HG02981 (cell line): ENCODE data around the gene CA9.
A peak's percentile ranks its signal among the peaks of the same experiment; 100 is the strongest.
"Not testable (repeated sequence)": the region's sequence is repeated elsewhere in the genome, so short reads cannot be mapped to it uniquely, and the experiment has no call there.

Source experiments
- ATAC-seq: cut with Tn5 transposase; IDR thresholded peaks from one replicate; pipeline ENCODE4 v1.9.1; 2021; ENCODE audit warnings: mild to moderate bottlenecking, moderate library complexity; ENCODE audit not compliant: unreplicated experiment

Gene CA9

GRCh38 chr9:35673132-35674024 is at the start of gene CA9:
TSS of gene CA9 (plus strand) at chr9:35673928. CDS start at chr9:35673960, 32 bp downstream.
- no peak for ATAC-seq

GRCh38 chr9:35627575-35627974 is 46.2 kb upstream of the CA9 start:
- no peak for ATAC-seq

GRCh38 chr9:35628389-35628991 is 45.2 kb upstream of the CA9 start:
- ATAC-seq = no peak

- no peak for ATAC-seq
Measured at GRCh38 chr9:35629597-35629996, 44.1 kb upstream of the CA9 start.

- ATAC-seq = no peak
Measured at GRCh38 chr9:35635730-35636129, 38.0 kb upstream of the CA9 start.

- ATAC-seq = no peak
Measured at GRCh38 chr9:35636135-35636876, 37.4 kb upstream of the CA9 start.

- not testable (repeated sequence) for ATAC-seq
Measured at GRCh38 chr9:35636877-35637246, 36.9 kb upstream of the CA9 start.

GRCh38 chr9:35637427-35637955 is 36.2 kb upstream of the CA9 start:
- not testable (repeated sequence) for ATAC-seq

- not testable (repeated sequence) for ATAC-seq
Measured at GRCh38 chr9:35638751-35639150, 35.0 kb upstream of the CA9 start.

GRCh38 chr9:35639225-35639624 is 34.5 kb upstream of the CA9 start:
- ATAC-seq = not testable (repeated sequence)

- no peak for ATAC-seq
Measured at GRCh38 chr9:35639631-35640030, 34.1 kb upstream of the CA9 start.

GRCh38 chr9:35640431-35640830 is 33.3 kb upstream of the CA9 start:
- not testable (repeated sequence) for ATAC-seq

GRCh38 chr9:35641478-35641877 is 32.2 kb upstream of the CA9 start:
- ATAC-seq = not testable (repeated sequence)

GRCh38 chr9:35643046-35643445 is 30.7 kb upstream of the CA9 start:
- no peak for ATAC-seq

- not testable (repeated sequence) for ATAC-seq
Measured at GRCh38 chr9:35645736-35646135, 28.0 kb upstream of the CA9 start.

GRCh38 chr9:35646153-35646532 is 27.6 kb upstream of the CA9 start:
- no peak for ATAC-seq

GRCh38 chr9:35646533-35647265 is 27.0 kb upstream of the CA9 start:
- peak; percentile 84 for ATAC-seq

GRCh38 chr9:35649431-35650340 is 24.0 kb upstream of the CA9 start:
- no peak for ATAC-seq

GRCh38 chr9:35650341-35651158 is 23.2 kb upstream of the CA9 start, which contains the start of gene SIT1:
TSS of gene SIT1 (minus strand) at chr9:35650931. CDS start at chr9:35650853, 78 bp downstream.
- no peak for ATAC-seq
